HG03139 (cell line): ENCODE measurements around the gene EBI3.
"Not testable (repeated sequence)": the region's sequence is repeated elsewhere in the genome, so short reads cannot be mapped to it uniquely, and the experiment has no call there.

ENCODE experiments used
- ATAC-seq: cut with Tn5 transposase; IDR thresholded peaks from one replicate; pipeline ENCODE4 v1.9.1; 2021; ENCODE audit not compliant: unreplicated experiment

The EBI3 gene

DNA sequence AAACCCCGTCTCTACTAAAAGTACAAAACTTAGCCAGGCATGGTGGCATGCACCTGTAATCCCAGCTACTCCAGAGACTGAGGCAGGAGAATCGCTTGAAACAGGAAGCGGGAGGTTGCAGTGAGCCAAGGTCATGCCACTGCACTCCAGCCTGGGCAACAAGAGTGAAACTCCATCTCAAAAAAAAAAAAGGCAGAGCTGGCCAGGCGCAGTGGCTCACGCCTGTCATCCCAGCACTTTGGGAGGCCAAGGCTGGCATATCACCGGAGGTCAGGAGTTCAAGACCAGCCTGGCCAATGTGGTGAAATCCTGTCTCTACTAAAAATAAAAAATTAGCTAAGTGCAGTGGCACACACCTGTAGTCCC, 45.0 kb downstream of the EBI3 start:
- not testable (repeated sequence) for ATAC-seq

DNA sequence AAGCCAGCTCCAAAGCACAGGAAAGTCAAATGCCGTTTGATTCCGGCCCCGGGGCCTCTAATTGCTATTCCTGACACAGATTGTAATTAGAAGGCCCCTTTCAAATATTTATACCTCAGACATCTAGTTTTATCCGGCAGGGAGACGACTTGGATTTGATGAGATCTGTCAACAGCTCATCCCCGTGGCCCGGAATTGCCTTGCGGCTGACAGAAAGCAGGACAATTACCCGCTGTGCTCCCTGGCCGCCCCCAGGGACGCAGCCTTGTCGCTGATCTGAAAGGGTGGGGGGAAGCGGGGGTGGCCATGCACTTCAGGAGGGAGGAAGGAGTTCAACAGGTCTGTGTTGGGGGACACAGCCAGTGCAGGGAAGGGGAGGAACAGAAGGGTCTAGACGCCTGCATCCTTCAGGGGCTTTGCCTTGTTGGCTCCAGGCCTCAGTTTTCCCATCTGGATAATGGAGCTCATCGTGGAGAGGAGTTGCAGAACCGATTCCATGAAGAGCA, 47.9 kb downstream of the EBI3 start:
- no peak for ATAC-seq

DNA sequence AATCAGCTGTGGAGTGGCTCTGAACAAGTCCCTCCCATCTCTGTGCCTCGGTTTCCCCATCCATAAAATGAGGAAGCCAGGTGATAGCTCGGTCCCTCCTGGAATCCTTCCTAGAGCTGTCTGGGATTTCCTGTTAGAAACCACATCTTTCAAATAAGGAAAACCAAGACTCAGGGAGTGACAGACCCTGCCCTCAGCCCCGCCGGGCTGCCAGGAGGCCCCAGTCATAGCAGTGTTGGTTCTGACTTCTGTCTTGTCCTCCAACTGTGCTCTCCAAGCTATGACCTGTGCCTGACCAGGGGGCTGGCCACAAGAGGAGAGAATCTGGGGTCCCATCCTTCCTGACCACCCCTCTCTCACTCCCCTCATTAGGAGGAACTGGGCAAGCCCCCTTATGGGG, 48.7 kb downstream of the EBI3 start:
- ATAC-seq: no peak

DNA sequence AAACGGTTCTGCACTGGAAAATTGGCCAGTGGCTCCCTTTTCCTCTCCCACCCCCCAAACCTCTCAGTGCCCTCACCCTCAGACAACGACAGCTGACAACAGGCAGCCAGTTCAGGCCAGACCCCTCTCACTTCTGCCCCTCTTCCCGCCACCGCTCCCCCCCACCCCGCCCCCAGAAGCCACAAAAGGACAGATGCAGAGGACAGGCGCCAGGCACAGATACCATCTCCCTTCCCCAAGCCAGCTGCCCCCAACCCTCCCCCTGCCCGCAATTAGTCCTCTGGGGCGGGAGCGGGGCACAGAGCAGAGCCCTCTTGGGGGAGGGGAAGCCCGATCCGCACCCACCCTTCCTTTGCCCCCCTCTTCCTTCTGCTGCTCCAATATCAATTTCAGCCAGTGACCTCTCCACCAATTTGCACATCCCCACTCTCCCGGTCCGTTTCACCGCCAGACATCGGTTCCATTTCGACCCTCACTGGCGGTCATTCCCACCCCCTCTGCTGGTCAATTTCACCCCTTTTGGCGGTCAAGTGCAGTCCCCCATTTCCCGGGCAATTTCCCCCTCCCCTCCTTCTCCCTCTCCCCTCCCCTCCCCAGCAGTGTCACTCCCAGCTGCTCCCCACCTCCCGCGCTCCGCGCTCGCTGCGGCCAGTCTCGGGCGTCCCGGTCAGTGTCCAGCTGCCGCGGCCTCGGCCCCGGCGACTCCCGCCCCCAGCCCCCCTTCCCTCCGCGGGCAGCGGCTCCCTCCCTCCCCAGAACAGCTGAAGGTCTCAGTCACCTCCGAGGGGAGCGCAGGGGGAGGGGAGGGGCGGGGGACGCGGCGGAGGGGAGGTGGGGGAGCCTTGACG, 49.3 kb downstream of the EBI3 start, which contains the start of gene SHD:
SHD (plus strand) TSS at position 848 of the 848 bp plus-strand sequence. CDS start 798 bp downstream, outside the sequence.
- no peak for ATAC-seq

DNA sequence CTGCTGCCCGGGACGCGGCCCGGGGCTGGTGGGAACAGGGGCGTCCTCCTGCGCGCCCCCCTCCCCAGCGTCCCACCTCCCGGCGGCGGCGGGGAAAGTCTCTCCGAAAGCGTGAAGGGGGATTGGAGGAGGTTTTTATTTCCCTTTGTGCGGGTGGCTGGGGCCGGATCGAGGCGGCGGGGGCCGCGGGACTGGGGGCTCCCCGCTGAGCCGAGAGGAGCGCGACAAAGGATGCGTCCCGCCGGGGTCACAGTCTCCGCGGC, 49.9 kb downstream of the EBI3 start:
- ATAC-seq: no peak

DNA sequence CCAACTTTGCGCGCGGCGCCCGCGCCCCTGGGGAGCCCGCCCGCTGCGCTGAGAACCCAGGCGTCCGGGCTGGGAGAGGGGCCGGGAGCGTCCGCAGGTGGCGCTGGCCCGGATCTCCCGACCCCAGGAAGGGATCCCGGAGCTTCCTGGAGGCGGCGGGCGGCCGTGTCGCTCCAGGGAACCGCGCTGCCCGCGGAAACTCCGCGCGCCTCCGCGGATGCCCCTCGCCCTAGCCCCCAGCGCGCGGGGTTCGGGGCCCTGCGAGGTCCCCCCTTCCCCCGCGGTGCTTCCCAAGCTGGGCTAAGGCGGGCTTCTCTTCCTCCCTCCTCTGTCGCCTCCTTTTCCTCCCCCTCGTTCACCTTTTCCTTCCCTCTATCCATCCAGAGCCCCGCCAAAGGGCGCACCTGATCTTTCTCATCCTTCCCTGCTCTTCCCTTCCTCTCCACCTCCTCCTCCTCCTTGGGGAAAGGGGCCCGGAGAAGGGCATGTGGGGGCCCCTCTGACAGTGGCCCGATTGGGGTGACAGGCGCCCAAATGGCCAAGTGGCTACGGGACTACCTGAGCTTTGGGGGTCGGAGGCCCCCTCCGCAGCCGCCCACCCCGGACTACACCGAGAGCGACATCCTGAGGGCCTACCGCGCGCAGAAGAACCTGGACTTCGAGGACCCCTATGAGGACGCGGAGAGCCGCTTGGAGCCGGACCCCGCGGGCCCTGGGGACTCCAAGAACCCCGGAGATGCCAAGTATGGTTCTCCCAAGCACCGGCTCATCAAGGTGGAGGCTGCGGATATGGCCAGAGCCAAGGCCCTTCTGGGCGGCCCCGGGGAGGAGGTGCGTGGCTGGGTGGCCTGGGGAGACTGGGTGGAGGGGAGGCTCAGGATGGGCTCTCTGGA, 50.5 kb downstream of the EBI3 start:
- ATAC-seq: no peak

DNA sequence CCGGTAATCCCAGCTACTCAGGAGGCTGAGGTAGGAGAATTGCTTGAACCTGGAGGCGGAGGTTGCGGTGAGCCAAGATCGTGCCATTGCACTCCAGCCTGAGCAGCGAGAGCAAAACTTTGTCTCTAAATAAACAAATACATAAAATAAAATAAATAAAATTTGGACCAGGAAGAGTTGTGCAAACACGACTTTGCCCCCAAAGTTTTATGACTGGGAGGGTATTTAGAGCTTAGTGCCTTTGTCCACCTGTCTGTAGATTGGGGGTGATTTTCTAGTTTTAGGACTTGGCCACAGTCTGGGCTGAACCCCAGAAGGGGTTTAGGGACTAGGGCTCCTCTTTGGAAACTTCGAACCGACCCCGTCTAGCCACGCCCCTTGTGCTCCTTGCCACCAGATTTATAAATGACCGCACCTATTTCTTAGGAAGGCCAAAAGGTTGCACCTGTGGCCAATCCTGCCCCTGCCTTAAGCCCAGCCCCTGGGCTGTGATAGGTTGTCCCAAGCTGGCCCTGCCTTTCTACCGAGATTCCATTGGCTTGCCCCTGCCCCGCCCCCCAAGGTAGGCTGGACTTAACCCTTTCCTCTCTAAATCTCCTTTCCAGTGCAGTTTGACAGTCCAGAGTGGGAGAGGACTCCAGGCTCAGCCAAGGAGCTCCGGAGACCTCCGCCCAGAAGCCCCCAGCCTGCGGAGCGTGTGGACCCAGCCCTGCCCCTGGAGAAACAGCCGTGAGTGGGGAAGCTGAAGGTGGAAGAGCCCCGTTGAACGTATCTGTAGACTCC, 55.0 kb downstream of the EBI3 start:
- ATAC-seq: no peak

DNA sequence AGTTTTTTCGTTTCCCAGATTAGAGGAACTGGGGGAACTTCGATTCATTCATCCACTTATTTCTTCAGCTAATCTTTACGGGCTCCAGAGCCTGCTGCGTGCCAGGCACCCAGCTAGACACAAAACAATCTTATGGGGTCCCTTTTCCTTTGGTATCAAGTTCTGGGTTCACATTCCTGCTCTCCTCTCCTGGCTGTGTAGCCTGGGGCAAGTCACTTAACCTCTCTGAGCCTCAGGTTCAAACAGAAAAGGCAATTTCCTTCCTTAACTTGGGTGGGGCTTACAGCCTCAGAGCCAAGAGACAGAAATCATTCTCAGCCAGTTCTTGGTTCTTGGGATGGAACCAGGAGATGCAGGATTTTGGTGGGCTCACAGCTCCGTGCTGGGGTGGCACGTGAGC, 55.7 kb downstream of the EBI3 start:
- no peak for ATAC-seq

DNA sequence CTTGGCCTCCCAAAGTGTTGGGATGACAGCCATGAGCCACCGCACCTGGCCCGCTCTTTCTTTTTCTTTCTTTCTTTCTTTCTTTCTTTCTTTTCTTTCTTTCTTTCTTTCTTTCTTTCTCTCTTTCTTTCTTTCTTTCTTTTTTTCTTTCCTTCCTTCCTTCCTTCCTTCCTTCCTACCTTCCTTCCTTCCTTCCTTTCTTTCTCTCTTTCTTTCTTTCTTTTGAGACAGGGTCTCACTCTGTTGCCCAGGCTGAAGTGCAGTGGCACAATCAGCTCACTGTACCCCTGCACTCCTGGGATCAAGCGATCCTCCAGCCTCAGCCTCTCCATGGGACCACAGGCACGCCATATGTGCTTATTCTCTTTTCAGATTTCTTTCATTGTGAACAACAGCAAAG, 56.8 kb downstream of the EBI3 start:
- ATAC-seq: not testable (repeated sequence)
